Measurements from ENCODE around the gene TMEM240.
"Not testable (repeated sequence)": the region's sequence is repeated elsewhere in the genome, so short reads cannot be mapped to it uniquely, and the experiment has no call there.

TMEM240 gene

GRCh38 chr1:1558591-1558990 lies 18.2 kb upstream of the TMEM240 start:
- FAIRE-seq: no peak
- no peak for DNase-seq (ENCODE audit: insufficient read length, low spot score)

- FAIRE-seq; DNase-seq (ENCODE audit: insufficient read length, low spot score): not testable (repeated sequence)
These were observed 17.3 kb upstream of the TMEM240 start for GRCh38 chr1:1557688-1558087.

GRCh38 chr1:1556961-1557360 lies 16.5 kb upstream of the TMEM240 start:
- not testable (repeated sequence) for FAIRE-seq; DNase-seq (ENCODE audit: insufficient read length, low spot score)

- FAIRE-seq: no peak
These were observed 16.1 kb upstream of the TMEM240 start for GRCh38 chr1:1556505-1556904.

GRCh38 chr1:1554926-1555915 lies 14.8 kb upstream of the TMEM240 start:
- FAIRE-seq (no peak), DNase-seq (ENCODE audit: insufficient read length, low spot score) (peak; percentile 30)

More at GRCh38 chr1:1556505-1556904, 16.1 kb upstream of the TMEM240 start:
- no peak for DNase-seq (ENCODE audit: insufficient read length, low spot score)

- DNase-seq (ENCODE audit: insufficient read length, low spot score): no peak
- no peak for FAIRE-seq
These were observed 14.1 kb upstream of the TMEM240 start for GRCh38 chr1:1554550-1554925.

DNA sequence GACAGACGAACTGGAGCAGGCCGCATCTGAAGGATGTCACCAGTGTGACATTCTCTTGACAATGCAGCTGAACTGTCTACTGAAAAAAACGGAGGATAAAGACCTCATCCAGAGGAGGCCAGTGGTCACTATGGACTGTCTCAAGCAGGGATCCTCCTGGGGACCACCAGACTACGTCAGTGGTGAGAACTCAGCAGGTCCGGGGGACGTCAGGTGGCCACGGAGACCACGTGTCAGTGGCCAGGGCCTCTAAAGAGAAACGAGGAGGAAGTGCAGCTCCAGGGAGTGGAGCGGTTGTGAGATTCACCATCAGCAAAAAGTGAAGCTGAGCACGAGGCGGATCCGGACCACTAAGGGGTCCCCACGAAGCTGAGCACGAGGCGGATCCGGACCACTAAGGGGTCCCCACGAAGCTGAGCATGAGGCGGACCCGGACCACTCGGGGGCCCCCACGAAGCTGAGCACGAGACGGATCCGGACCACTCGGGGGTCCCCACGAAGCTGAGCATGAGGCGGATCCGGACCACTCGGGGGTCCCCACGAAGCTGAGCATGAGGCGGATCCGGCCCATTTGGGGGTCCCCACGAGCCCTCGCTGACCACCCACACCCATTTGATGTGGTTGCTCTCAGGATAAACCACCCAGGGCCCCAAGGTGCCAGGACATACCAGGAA lies 13.5 kb upstream of the TMEM240 start:
- no peak for DNase-seq (ENCODE audit: insufficient read length, low spot score)
- FAIRE-seq: no peak

GRCh38 chr1:1552263-1552639 lies 11.8 kb upstream of the TMEM240 start:
- DNase-seq (ENCODE audit: insufficient read length, low spot score) (no peak), FAIRE-seq (no peak)

- DNase-seq (ENCODE audit: insufficient read length, low spot score): no peak
These were observed 11.3 kb upstream of the TMEM240 start for GRCh38 chr1:1551524-1552262.

DNA sequence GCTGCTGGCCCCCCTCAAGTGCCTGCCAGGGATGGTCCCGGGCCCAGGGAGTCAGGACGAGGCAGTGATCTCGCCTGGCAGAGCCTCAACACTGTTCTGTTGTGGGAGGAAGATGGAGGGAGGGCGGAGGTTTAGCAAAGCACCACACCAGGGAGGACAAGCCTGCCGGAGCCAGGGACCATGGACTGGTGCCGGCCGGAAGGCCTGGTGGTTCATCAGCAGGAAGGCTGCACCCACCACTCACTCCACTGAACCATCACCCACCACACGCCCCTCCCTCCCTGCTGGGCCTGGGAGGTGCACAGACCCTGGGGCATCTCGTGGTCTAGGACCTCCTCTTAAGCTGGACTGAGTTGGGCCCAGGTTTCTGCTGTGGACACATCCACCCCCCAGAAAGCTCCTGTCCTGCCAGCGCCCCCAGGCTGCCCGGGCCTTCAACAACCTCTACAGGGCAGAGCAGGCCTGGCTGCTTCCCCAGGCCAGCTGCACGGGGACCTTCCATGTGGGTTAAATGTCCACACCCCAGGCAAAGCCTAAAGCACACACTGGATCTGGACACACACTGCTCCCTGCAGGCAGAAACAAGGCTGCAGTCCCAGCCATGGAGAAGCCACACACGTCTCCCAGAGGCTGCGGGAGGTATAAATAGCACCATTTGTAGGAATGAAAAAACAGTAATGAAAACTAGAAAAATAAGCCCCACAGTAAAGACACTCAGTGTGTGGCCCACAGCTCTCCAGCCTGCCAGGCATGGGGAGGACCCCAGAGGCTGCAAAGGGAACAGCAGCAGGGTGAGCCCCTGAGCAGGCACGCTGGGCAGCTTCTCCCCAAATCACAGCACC lies 10.4 kb upstream of the TMEM240 start:
- DNase-seq (ENCODE audit: insufficient read length, low spot score) (no peak), FAIRE-seq (no peak)

More at GRCh38 chr1:1551524-1552262, 11.3 kb upstream of the TMEM240 start:
- no peak for FAIRE-seq

DNA sequence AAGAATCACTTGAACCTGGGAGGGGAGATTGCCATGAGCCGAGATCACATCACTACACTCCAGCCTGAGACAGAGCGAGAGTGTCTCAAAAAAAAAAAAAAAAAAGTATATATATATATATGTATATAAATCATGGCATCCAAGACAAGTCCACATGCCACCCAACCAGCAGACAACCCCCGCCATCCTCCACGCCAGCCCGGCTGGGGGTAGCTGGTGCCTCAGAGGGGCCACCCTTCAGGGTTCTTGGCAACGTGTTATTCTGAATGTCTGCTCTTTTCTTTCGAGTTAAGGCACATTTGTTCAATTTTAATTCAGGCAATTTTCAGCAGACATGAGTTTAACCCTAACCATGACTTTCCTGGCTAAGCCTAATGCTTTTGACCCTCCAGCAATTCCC lies 9.7 kb upstream of the TMEM240 start:
- DNase-seq (ENCODE audit: insufficient read length, low spot score): no peak
- FAIRE-seq: no peak

GRCh38 chr1:1548591-1548990 lies 8.2 kb upstream of the TMEM240 start:
- no peak for DNase-seq (ENCODE audit: insufficient read length, low spot score)
- no peak for FAIRE-seq

DNA sequence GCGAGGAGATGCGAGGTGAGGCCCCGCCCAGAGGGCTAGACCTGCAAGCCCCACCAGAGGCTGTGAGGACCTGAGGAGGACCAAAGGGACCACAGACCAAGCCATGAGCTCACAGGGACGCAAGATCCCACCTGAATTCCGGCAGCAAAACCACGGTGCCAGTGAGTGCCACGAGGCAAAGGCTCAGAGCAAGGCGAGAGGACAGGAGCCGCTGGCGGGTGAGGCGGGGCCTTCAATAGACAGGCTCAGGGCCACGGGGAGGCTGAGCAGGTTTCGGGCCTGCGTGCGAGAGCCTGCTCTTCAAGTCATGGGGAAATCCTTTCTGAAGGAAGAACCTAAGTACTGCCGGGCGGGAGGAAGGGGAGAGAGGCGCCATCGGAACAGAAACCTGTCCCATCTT lies 7.1 kb upstream of the TMEM240 start:
- FAIRE-seq: no peak
- no peak for DNase-seq (ENCODE audit: insufficient read length, low spot score)

- FAIRE-seq (no peak), DNase-seq (ENCODE audit: insufficient read length, low spot score) (no peak)
These were observed 6.6 kb upstream of the TMEM240 start for GRCh38 chr1:1547011-1547410.

DNA sequence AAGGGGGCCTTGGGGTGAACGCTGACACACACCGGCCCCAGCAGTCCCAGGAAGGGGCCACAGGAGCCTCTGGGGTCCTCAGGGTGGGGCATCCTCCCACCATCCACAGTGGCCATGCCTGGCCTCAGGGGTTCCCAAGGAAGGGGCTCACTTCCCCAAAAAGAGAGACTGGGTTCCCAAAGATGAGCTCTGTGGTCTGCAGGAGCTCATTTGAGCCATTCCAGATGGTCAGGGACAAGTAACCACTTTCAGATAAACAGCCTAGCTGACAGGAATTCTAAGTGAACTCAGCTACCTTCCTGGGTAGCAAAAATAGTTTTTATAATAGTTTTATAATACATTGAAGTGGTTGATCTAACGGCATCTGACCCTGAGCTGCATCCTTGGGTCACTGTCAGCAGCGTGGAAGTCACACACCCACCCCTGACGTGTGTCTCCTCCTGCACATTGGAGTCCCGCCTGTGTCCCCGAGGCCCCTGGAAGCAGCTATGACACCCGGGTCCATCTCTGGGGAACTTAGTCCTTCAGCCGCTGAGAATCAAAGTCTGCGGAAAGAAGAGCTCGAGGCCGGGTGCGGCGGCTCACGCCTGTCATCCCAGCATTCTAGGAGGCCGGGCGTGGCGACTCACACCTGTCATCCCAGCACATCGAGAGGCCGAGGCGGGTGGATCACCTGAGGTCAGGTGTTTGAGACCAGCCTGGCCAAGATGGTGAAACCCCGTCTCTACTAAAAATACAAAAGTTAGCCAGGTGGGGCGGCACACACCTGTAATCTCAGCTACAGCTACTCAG lies 5.7 kb upstream of the TMEM240 start:
- no peak for DNase-seq (ENCODE audit: insufficient read length, low spot score)
- no peak for FAIRE-seq

- DNase-seq (ENCODE audit: insufficient read length, low spot score) (no peak), FAIRE-seq (no peak)
These were observed 4.1 kb upstream of the TMEM240 start for GRCh38 chr1:1544544-1544943.

- FAIRE-seq: no peak
- no peak for DNase-seq (ENCODE audit: insufficient read length, low spot score)
These were observed 3.3 kb upstream of the TMEM240 start for GRCh38 chr1:1543706-1544099.

GRCh38 chr1:1542766-1543705 lies 2.6 kb upstream of the TMEM240 start:
- FAIRE-seq (no peak), DNase-seq (ENCODE audit: insufficient read length, low spot score) (no peak)

Data from HTR-8/SVneo (cell line).